ENCODE data around the gene MPHOSPH9. TPM values are rescaled to one million over a fixed set of nuclear protein-coding genes. Genes with fewer than 3 reads are reported as not detected.

Gene MPHOSPH9
- total RNA-seq, 1 experiment from 2014 or later: 60.5 TPM

DNA sequence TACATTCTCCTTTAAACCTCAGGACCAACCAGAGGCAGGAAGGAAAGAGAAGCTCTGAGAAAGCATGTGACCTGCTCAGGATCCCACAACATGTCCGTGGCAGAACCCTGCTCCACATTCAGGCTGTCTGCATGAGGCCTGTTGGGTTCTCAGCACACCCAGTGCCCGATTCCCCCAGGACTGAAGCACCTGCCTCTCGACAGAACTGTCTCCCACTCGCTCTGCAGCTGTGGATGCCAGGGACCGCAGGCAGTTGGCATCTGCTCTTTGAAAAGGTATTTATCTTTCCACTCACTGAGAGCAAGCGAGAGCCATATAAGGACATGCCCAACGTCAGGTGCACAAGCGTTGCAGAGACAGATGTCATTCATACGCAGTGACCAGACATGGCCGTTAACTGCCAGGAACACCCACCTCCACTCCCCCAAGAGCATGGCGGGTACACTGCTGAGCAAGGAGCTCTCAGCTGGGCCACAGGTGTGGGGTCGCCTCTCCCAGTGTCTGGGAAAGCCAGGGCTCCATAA, 101.0 kb downstream of the MPHOSPH9 start:
- Histone ChIP-seq H3K56ac (ENCODE audit: insufficient read length, low read depth, low read length) (no peak overlapping the region), H2BK15ac (ENCODE audit: low read depth, low read length) (no peak overlapping the region), H2BK20ac (ENCODE audit: low read depth, low read length, poor library complexity, severe bottlenecking) (no peak overlapping the region), H3K4me2 (ENCODE audit: insufficient read depth, insufficient read length, low read length) (no peak overlapping the region), H3K79me2 (ENCODE audit: insufficient read depth, low read length) (no peaks in the 10 kb centered on the region), H2BK120ac (ENCODE audit: low read depth, low read length, poor library complexity, severe bottlenecking) (no peak overlapping the region), H4K5ac (ENCODE audit: insufficient read length, low read depth, low read length) (no peak overlapping the region), H3K27me3 (ENCODE audit: insufficient read depth, low read length) (no peaks in the 10 kb centered on the region), H3K9me3 (ENCODE audit: control insufficient read depth, low read depth, low read length) (no peaks in the 10 kb centered on the region), H3K4ac (ENCODE audit: low read depth, low read length) (no peak overlapping the region), H3K23me2 (ENCODE audit: insufficient read length, low read depth, low read length, poor library complexity, severe bottlenecking) (no peaks in the 10 kb centered on the region), H3K23ac (ENCODE audit: insufficient read length, low read depth, low read length) (no peak overlapping the region), H3K14ac (ENCODE audit: insufficient read depth, low read length) (no peak overlapping the region; the same call in 1 of the 2 replicates), H3K27ac (ENCODE audit: insufficient read length, low read depth, low read length) (no peak overlapping the region), H2AFZ (ENCODE audit: low read length) (no peak overlapping the region), H3K9ac (ENCODE audit: extremely low read depth, insufficient read length, low read length) (no peak overlapping the region), H3K4me1 (ENCODE audit: insufficient read depth, low read length) (no peaks in the 10 kb centered on the region; the same call in 1 of the 2 replicates), H3K18ac (ENCODE audit: insufficient read length, low read depth, low read length) (no peak overlapping the region), H2BK5ac (ENCODE audit: insufficient read length, low read length) (no peak overlapping the region), H3K79me1 (ENCODE audit: insufficient read depth, low read depth, low read length, poor library complexity, severe bottlenecking) (no peaks in the 10 kb centered on the region), H2BK12ac (ENCODE audit: insufficient read length, low read depth, low read length) (no peak overlapping the region), H4K91ac (ENCODE audit: insufficient read length, low read depth, low read length) (no peak overlapping the region), H4K8ac (replicated peaks; ENCODE audit: insufficient read length, low read depth, low read length) (no peak overlapping the region), H3T11ph (ENCODE audit: low read length) (no peak overlapping the region), H4K20me1 (ENCODE audit: control insufficient read depth, insufficient read depth, insufficient read length) (no peaks in the 10 kb centered on the region), H2AK5ac (ENCODE audit: insufficient read length, low read length) (no peak overlapping the region)
- no peak overlapping the region; a peak in 1 of 7 replicates for H3K27ac Mint-ChIP-seq
- no peak for DNase-seq
- TF ChIP-seq, protein P1, sequence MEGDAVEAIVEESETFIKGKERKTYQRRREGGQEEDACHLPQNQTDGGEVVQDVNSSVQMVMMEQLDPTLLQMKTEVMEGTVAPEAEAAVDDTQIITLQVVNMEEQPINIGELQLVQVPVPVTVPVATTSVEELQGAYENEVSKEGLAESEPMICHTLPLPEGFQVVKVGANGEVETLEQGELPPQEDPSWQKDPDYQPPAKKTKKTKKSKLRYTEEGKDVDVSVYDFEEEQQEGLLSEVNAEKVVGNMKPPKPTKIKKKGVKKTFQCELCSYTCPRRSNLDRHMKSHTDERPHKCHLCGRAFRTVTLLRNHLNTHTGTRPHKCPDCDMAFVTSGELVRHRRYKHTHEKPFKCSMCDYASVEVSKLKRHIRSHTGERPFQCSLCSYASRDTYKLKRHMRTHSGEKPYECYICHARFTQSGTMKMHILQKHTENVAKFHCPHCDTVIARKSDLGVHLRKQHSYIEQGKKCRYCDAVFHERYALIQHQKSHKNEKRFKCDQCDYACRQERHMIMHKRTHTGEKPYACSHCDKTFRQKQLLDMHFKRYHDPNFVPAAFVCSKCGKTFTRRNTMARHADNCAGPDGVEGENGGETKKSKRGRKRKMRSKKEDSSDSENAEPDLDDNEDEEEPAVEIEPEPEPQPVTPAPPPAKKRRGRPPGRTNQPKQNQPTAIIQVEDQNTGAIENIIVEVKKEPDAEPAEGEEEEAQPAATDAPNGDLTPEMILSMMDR (conservative IDR thresholded peaks at IDR 0.05): no peak
- H3K4me1 Mint-ChIP-seq: peaks cover 2% of the 10 kb centered on the region in 2 experiments; a peak in 2 of 4 replicates
- peaks cover 4% of the 10 kb centered on the region for H3K27me3 Mint-ChIP-seq (ENCODE audit: low read depth)
- peaks cover 0 to 5% (median 0%) of the 10 kb centered on the region in 3 experiments; a peak in 4 of 7 replicates for H3K36me3 Mint-ChIP-seq (ENCODE audit: insufficient read depth in 1 of 3, low read depth in 3 of 3)
- WGBS (ENCODE audit: extremely low coverage, insufficient read length, low lambda C conversion rate): no CpG with 5 or more reads among the region's 12 CpGs
- no peak overlapping the region for H3K4me3 Mint-ChIP-seq
- H3K9me3 Mint-ChIP-seq: no peaks in the 10 kb centered on the region; a peak in 1 of 5 replicates
